ENCODE data around the gene ARRB2.
"Not testable (repeated sequence)": the region's sequence is repeated elsewhere in the genome, so short reads cannot be mapped to it uniquely, and the experiment has no call there.

ARRB2 gene

GRCh38 chr17:4709794-4710692, at the start of gene ARRB2:
ARRB2 (plus strand) TSS chr17:4710632; CDS start chr17:4710722, 90 bp downstream.
- DNase-seq, result peak; percentile 83

GRCh38 chr17:4663711-4664110, 46.7 kb upstream of the ARRB2 start:
- DNase-seq, result no peak

- DNase-seq, result no peak
Measured at GRCh38 chr17:4664230-4664629, 46.2 kb upstream of the ARRB2 start.

GRCh38 chr17:4665027-4665426, 45.4 kb upstream of the ARRB2 start:
- no peak for DNase-seq

- no peak for DNase-seq
Measured at GRCh38 chr17:4666296-4666695, 44.1 kb upstream of the ARRB2 start.

GRCh38 chr17:4667166-4667565, 43.3 kb upstream of the ARRB2 start:
- DNase-seq, result no peak

- no peak for DNase-seq
Measured at GRCh38 chr17:4672055-4672630, 38.3 kb upstream of the ARRB2 start.

- DNase-seq, result no peak
Measured at GRCh38 chr17:4672751-4673150, 37.7 kb upstream of the ARRB2 start.

- no peak for DNase-seq
Measured at GRCh38 chr17:4673169-4673568, 37.3 kb upstream of the ARRB2 start.

- DNase-seq, result no peak
Measured at GRCh38 chr17:4673986-4674684, 36.3 kb upstream of the ARRB2 start.

- DNase-seq, result no peak
Measured at GRCh38 chr17:4674685-4674998, 35.8 kb upstream of the ARRB2 start.

- no peak for DNase-seq
Measured at GRCh38 chr17:4675791-4676190, 34.6 kb upstream of the ARRB2 start.

GRCh38 chr17:4676791-4677190, 33.6 kb upstream of the ARRB2 start:
- no peak for DNase-seq

GRCh38 chr17:4678448-4679026, 31.9 kb upstream of the ARRB2 start:
- DNase-seq, result no peak

- DNase-seq, result no peak
Measured at GRCh38 chr17:4679658-4680057, 30.8 kb upstream of the ARRB2 start.

GRCh38 chr17:4683739-4684138, 26.7 kb upstream of the ARRB2 start:
- DNase-seq, result not testable (repeated sequence)

GRCh38 chr17:4689872-4690271, 20.6 kb upstream of the ARRB2 start:
- not testable (repeated sequence) for DNase-seq

GRCh38 chr17:4690745-4691144, 19.7 kb upstream of the ARRB2 start:
- no peak for DNase-seq

GRCh38 chr17:4691686-4692085, 18.7 kb upstream of the ARRB2 start:
- DNase-seq, result no peak

GRCh38 chr17:4693416-4693815, 17.0 kb upstream of the ARRB2 start:
- DNase-seq, result no peak

GRCh38 chr17:4696437-4696805, 14.0 kb upstream of the ARRB2 start:
- DNase-seq, result no peak

- not testable (repeated sequence) for DNase-seq
Measured at GRCh38 chr17:4699401-4700056, 10.9 kb upstream of the ARRB2 start.

GRCh38 chr17:4701116-4701515, 9.3 kb upstream of the ARRB2 start:
- no peak for DNase-seq

Measured in NCI-H2029 (cell line).